Measurements from ENCODE around the gene ABHD15.

GRCh38 chr17:29569245-29569950, 2.6 kb upstream of the ABHD15 start:
- TF ChIP-seq POLR2A (IDR thresholded peaks at IDR 0.05) (no peak), CTCF (IDR thresholded peaks at IDR 0.05) (no peak)

Measured in Peyer's patch (tissue), 4 donors.